ENCODE measurements around the gene CTDNEP1. TPM values are rescaled to one million over a fixed set of nuclear protein-coding genes. Genes with fewer than 3 reads are reported as not detected.
A peak's percentile ranks its signal among the peaks of the same experiment; 100 is the strongest.

CTDNEP1 gene
- polyA plus RNA-seq, 2 of the 4 experiments (the other 2 are of a cell fraction), result 145 to 161 TPM

DNA sequence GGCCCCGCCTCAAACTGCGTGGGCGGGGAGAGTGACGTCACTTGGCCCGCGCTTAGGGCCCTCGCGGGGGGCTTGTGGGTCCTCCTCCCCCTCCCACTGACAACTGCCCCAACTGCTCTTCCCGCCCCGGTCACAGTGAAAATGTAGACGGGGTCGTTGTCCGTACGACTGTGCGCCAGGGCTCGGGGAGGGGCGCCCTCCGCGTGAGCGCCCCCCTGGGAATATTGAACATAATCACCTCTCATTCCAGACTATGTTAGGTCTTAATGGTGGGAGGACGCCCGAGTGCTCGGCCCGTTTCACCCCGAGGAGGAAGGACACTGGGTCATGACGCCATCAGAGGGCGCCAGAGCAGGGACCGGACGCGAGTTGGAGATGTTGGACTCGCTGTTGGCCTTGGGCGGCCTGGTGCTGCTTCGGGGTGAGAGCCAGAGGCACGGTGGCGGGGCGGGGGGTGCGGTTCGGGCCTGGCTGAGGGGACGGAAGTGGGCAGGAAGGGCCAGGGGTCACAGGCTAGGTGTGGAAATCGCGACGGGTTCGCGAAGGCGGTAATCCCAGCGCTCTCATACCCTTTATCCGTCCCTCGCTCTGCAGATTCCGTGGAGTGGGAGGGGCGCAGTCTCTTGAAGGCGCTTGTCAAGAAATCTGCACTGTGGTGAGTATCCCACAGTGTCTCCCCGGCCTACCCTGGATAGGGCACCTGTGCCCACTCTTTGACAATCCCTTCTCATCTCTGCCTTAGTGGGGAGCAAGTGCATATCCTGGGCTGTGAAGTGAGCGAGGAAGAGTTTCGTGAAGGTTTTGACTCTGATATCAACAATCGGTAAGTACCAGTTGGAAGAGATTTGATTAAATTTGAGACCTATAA lies 876 bp upstream of the CTDNEP1 start, which contains the start of gene ELP5:
ELP5 (plus strand) TSS at position 40 of the 868 bp plus-strand sequence; CDS start at position 376, 336 bp downstream.
- ChIA-PET POLR2A (interaction anchor here (1.0 to 2.0 kb wide), 3 partner anchors 10 to 14 kb away, joined by 3 to 15 read pairs (median 6); partner anchors contain the start of genes GABARAP and PHF23), CTCF (interaction anchor here (1.6 kb wide), 1 partner anchor 11 kb away, joined by 7 read pairs; the partner anchor contains the start of gene GABARAP)
- peak within 1 kb of the TSS; percentile 96 for H3K4me2 ChIP-seq
- no peaks in the 10 kb centered on the region for H3K9me3 ChIP-seq
- WGBS (ENCODE audit: missing lambda C conversion rate), result 3% methylated on average over 48 of the region's 55 CpGs
- FAIRE-seq, result peak; percentile 88
- peak; percentile 85 to 86 for ATAC-seq
- peak; percentile 97 to 98 for DNase-seq (ENCODE audit: low read depth in 1 of 2, low spot score in 1 of 2)
- H3K4me1 ChIP-seq, result peaks cover 28% of the 10 kb centered on the region
- peak within 1 kb of the TSS; percentile 99 for H3K4me3 ChIP-seq
- H3K27ac ChIP-seq, result peak within 1 kb of the TSS; percentile 96 to 99
- no peak for TF ChIP-seq BHLHE40 (IDR thresholded peaks at IDR 0.05; ENCODE audit: low read depth, low read length)
- no peak for TF ChIP-seq ESRRA (IDR thresholded peaks at IDR 0.05; ENCODE audit: borderline replicate concordance, low read length)
- no peak for TF ChIP-seq EHF (CRISPR knock-in tag; IDR thresholded peaks at IDR 0.05)
- no peak for TF ChIP-seq CHD4 (IDR thresholded peaks at IDR 0.05; ENCODE audit: borderline replicate concordance)
- TF ChIP-seq KDM1A (IDR thresholded peaks at IDR 0.05; ENCODE audit: low read depth), result no peak
- no peak for TF ChIP-seq RARB (CRISPR knock-in tag; IDR thresholded peaks at IDR 0.05)
- no peak for TF ChIP-seq RCOR1 (IDR thresholded peaks at IDR 0.05; ENCODE audit: low read depth, low read length)
- TF ChIP-seq TP53 (CRISPR knock-in tag; IDR thresholded peaks at IDR 0.05), result 0 out of 2 replicates have a peak, but pooled peaks have one; percentile 32
- TF ChIP-seq, protein P1, sequence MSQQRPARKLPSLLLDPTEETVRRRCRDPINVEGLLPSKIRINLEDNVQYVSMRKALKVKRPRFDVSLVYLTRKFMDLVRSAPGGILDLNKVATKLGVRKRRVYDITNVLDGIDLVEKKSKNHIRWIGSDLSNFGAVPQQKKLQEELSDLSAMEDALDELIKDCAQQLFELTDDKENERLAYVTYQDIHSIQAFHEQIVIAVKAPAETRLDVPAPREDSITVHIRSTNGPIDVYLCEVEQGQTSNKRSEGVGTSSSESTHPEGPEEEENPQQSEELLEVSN (IDR thresholded peaks at IDR 0.05; ENCODE audit: borderline replicate concordance, low read depth), result 0 out of 2 replicates have a peak, but pooled peaks have one; percentile 9
- TF ChIP-seq, protein P2, sequence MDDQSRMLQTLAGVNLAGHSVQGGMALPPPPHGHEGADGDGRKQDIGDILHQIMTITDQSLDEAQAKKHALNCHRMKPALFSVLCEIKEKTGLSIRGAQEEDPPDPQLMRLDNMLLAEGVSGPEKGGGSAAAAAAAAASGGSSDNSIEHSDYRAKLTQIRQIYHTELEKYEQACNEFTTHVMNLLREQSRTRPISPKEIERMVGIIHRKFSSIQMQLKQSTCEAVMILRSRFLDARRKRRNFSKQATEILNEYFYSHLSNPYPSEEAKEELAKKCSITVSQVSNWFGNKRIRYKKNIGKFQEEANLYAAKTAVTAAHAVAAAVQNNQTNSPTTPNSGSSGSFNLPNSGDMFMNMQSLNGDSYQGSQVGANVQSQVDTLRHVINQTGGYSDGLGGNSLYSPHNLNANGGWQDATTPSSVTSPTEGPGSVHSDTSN (IDR thresholded peaks at IDR 0.05), result 0 out of 2 replicates have a peak, but pooled peaks have one; percentile 16
- TF ChIP-seq NPAS2 (CRISPR knock-in tag; IDR thresholded peaks at IDR 0.05; ENCODE audit: borderline replicate concordance), result no peak
- no peak for TF ChIP-seq ZSCAN20 (CRISPR knock-in tag; IDR thresholded peaks at IDR 0.05)
- TF ChIP-seq FOSL2 (IDR thresholded peaks at IDR 0.05), result no peak
- TF ChIP-seq FOSL2 (CRISPR knock-in tag; IDR thresholded peaks at IDR 0.05), result no peak; the same call in 1 of the 2 replicates
- TF ChIP-seq MYC (IDR thresholded peaks at IDR 0.05; ENCODE audit: borderline replicate concordance, low read length), result peak; percentile 71; the same call in 1 of the 2 replicates
- no peak for TF ChIP-seq EP300 (IDR thresholded peaks at IDR 0.05)
- peak; percentile 78 for TF ChIP-seq RFX5 (IDR thresholded peaks at IDR 0.05)
- TF ChIP-seq, protein P3, sequence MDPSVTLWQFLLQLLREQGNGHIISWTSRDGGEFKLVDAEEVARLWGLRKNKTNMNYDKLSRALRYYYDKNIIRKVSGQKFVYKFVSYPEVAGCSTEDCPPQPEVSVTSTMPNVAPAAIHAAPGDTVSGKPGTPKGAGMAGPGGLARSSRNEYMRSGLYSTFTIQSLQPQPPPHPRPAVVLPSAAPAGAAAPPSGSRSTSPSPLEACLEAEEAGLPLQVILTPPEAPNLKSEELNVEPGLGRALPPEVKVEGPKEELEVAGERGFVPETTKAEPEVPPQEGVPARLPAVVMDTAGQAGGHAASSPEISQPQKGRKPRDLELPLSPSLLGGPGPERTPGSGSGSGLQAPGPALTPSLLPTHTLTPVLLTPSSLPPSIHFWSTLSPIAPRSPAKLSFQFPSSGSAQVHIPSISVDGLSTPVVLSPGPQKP (IDR thresholded peaks at IDR 0.05; ENCODE audit: low read depth, low read length), result no peak
- TF ChIP-seq MAFK (IDR thresholded peaks at IDR 0.05; ENCODE audit: partially characterized antibody), result no peak
- TF ChIP-seq, protein P4, sequence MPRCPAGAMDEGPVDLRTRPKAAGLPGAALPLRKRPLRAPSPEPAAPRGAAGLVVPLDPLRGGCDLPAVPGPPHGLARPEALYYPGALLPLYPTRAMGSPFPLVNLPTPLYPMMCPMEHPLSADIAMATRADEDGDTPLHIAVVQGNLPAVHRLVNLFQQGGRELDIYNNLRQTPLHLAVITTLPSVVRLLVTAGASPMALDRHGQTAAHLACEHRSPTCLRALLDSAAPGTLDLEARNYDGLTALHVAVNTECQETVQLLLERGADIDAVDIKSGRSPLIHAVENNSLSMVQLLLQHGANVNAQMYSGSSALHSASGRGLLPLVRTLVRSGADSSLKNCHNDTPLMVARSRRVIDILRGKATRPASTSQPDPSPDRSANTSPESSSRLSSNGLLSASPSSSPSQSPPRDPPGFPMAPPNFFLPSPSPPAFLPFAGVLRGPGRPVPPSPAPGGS (IDR thresholded peaks at IDR 0.05), result peak; percentile 41; the same call in 1 of the 3 replicates
- TF ChIP-seq, protein P5, sequence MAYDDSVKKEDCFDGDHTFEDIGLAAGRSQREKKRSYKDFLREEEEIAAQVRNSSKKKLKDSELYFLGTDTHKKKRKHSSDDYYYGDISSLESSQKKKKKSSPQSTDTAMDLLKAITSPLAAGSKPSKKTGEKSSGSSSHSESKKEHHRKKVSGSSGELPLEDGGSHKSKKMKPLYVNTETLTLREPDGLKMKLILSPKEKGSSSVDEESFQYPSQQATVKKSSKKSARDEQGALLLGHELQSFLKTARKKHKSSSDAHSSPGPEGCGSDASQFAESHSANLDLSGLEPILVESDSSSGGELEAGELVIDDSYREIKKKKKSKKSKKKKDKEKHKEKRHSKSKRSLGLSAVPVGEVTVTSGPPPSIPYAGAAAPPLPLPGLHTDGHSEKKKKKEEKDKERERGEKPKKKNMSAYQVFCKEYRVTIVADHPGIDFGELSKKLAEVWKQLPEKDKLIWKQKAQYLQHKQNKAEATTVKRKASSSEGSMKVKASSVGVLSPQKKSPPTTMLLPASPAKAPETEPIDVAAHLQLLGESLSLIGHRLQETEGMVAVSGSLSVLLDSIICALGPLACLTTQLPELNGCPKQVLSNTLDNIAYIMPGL (CRISPR knock-in tag; IDR thresholded peaks at IDR 0.05; ENCODE audit: borderline replicate concordance), result no peak
- peak; percentile 61 for TF ChIP-seq SMC3 (IDR thresholded peaks at IDR 0.05)
- 0 out of 2 replicates have a peak, but pooled peaks have one; percentile 7 for TF ChIP-seq TFCP2L1 (CRISPR knock-in tag; IDR thresholded peaks at IDR 0.05)
- TF ChIP-seq, protein P6, sequence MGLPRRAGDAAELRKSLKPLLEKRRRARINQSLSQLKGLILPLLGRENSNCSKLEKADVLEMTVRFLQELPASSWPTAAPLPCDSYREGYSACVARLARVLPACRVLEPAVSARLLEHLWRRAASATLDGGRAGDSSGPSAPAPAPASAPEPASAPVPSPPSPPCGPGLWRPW (IDR thresholded peaks at IDR 0.05), result no peak
- peak; percentile 95 for TF ChIP-seq PHF8 (IDR thresholded peaks at IDR 0.05; ENCODE audit: borderline replicate concordance, low read depth)
- peak; percentile 39; the same call in 1 of the 2 replicates for TF ChIP-seq HOXB5 (CRISPR knock-in tag; IDR thresholded peaks at IDR 0.05)
- no peak for TF ChIP-seq ZC3H11A (IDR thresholded peaks at IDR 0.05)
- no peak for TF ChIP-seq HEYL (CRISPR knock-in tag; IDR thresholded peaks at IDR 0.05)
- no peak for TF ChIP-seq CHD2 (IDR thresholded peaks at IDR 0.05; ENCODE audit: low read length, partially characterized antibody)
- TF ChIP-seq KDM5A (IDR thresholded peaks at IDR 0.05), result peak; percentile 73
- TF ChIP-seq, protein P7, sequence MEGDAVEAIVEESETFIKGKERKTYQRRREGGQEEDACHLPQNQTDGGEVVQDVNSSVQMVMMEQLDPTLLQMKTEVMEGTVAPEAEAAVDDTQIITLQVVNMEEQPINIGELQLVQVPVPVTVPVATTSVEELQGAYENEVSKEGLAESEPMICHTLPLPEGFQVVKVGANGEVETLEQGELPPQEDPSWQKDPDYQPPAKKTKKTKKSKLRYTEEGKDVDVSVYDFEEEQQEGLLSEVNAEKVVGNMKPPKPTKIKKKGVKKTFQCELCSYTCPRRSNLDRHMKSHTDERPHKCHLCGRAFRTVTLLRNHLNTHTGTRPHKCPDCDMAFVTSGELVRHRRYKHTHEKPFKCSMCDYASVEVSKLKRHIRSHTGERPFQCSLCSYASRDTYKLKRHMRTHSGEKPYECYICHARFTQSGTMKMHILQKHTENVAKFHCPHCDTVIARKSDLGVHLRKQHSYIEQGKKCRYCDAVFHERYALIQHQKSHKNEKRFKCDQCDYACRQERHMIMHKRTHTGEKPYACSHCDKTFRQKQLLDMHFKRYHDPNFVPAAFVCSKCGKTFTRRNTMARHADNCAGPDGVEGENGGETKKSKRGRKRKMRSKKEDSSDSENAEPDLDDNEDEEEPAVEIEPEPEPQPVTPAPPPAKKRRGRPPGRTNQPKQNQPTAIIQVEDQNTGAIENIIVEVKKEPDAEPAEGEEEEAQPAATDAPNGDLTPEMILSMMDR (IDR thresholded peaks at IDR 0.05), result peak; percentile 54
- no peak for TF ChIP-seq POLR2AphosphoS2 (conservative IDR thresholded peaks at IDR 0.05; ENCODE audit: low read length)
